HG02943 (cell line): ENCODE results near the gene CDC73.
"Not testable (repeated sequence)": the region's sequence is repeated elsewhere in the genome, so short reads cannot be mapped to it uniquely, and the experiment has no call there.

Experiments
- ATAC-seq: cut with Tn5 transposase; IDR thresholded peaks from one replicate; pipeline ENCODE4 v1.9.1; 2021; ENCODE audit warnings: mild to moderate bottlenecking, low read depth, moderate library complexity; ENCODE audit not compliant: unreplicated experiment

The CDC73 gene

DNA sequence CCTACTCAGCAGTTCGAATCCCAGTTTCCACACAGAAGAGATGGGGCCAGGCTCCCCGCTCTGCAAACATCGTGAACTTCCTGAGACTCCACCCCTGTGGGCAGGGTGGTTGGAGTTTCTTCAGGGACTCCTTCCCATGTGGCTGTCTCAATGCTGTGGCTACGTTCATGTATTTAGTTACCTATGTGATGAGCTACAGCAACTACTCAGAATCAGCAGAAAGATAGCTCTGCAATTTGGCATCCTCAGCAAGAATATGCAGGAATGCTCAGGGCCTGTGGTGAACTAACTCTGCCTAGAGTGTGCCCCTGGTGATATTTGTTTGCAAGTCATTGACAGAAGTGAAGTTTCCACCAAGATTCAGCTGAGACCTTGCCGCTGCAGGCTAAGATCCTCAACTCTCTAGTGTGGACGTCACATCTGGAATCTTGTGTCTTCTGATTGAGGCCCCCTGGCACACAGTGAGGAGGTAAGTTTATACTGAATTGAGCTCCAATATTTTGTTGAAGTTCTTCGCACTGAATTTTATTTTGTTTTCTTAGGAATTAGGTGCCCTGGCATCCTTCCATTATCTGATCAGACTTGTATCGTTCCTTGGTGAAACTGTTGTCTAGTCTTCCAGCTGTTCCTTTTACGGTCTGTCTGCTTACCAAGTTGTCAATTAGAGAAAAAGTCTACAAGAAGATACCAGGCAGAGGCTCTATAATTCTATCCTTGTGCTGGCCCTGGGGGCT is 8.4 kb upstream of the CDC73 start:
- no peak for ATAC-seq

DNA sequence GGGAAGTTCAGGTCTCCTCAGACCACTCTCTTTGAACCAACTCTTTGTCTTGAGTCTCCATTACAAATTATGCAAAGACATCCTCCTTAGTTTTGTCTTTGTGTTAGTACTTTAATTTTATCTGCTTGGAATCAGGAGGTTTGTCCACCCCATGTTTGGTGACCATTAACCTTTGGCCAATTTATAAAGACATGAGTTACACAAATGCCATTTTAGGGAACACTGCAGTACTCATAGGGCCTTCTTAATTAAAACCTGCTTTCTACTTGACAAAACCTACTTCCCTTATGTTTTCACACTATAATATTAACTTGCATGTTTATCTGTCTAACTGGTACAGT is 7.9 kb upstream of the CDC73 start:
- no peak for ATAC-seq

DNA sequence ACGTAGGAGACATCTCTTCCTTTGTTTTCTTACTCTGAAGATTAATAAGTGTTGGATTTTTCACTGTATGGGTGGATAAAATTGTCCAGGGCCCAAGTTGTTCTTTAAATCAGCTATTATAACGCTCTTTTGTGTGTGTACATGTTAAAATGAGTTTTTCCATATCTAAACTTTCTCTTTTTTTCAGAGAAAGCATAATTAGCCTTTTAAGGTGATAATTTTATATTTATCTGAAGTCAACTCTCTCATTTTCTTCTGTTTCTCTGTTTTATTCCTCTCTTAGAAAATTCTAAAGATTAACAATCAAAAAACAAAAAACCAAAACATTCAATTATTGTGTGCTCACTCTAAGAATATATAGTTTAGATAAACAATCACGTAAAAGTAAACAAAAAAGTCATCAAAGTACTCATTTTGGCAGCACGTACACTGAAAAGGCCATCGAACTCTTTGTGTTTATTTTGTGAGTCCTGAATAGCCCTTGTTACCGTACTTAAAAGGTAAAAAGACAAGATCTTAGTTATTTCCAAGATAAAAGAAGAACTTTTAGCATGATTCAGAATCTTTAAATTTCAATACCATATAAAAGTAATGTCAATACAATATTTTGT is 7.2 kb upstream of the CDC73 start:
- ATAC-seq, result no peak

DNA sequence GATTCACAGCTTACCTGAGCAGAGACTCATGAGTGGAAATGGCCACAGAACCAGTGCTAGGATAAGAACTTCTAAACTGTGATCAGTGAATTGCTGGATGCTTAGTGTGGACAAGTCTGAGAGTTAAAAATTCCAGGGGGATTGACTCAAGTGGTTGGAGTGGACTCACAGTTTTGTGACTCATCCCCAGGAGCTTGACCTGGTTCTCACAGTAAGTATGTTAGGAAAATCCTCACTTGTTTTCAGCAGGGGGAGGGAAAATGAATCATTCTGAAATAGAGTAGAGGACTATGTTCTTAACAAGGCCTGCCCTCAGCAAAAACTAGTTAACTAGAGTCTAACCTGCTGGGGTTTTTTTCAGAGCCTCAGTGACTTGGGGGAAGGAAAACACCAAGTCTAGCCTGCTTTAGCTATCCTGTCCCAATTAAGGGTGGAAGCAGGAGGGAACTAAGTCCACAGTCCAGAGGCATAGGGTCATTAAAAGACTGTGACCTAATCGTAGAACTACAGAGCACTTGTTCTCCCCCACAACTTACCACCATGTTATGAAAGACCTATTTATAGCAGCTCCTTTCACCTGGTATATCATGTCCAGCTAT is 6.1 kb upstream of the CDC73 start:
- no peak for ATAC-seq

DNA sequence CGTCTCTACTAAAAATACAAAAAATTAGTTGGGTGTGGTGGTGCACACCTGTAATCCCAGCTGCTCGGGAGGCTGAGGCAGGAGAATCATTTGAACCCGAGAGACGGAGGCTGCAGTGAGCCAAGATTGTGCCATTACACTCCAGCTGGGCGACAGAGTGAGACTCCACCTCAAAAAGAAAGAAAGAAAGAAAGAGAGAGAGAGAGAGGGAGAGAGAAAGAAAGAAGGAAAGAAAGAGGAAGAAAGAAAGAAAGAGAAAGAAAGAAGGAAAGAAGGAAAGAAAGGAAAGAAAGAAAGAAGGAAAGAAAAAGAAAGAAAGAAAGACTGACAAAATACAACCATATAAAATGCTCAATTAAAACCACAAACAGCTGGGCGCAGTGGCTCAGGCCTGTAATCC is 4.7 kb upstream of the CDC73 start:
- ATAC-seq, result not testable (repeated sequence)

DNA sequence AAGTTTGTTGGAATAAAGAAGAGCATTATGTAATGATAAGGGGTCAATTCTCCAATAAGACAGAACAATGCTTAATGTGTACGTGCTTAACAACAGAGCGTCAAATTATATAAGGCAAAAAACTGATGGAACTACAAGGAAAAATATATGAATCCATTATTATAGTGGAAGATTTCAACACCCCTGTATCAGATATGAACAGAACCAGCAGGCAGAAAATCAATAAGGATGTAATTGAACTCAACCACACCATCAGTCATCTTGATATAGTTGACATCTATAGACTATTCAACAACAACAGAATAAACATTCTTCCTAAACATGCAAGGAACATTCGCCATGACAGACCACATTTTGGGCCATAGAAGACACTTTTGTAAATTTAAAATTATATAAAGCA is 3.6 kb upstream of the CDC73 start:
- no peak for ATAC-seq

DNA sequence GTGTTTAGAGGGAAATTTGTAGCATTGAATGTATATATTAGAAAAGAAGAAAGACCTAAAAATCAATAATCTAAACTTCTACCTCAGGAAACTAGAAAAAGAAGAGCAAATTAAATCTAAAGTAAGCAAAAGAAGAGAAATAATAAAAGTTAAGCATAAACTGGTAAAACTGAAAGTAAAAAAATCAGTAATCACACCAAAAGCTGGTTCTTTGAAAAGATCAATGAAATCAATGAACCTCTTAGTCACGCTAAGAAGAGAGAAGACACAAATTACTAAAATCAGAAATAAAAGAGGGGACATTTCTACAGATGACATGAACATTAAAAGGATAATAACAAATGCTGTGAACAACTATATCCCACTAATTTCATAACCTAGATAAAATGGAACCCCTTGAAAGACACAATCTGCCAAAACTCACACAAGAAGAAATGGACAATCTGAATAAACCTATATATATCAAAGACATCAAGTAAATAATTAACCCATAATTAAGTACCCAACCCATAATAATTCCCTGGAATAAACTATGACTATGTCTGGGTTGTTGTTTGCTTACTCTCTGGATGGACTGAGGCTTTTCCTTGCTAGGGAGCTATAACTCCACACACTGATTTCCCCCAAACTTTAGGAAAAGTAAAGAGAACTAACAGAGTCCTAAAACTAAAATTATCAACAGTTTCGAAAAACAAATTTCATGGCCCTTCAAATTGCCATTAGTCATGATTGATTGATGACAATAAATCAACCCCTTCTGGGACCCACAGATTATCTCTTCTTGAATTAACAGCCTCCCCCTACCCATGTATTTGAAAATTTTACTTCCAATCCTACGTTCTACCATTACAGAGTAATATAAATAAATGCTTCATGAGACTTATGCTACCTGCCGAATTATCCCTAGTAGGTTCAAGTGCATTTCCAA is 2.8 kb upstream of the CDC73 start:
- ATAC-seq, result no peak

DNA sequence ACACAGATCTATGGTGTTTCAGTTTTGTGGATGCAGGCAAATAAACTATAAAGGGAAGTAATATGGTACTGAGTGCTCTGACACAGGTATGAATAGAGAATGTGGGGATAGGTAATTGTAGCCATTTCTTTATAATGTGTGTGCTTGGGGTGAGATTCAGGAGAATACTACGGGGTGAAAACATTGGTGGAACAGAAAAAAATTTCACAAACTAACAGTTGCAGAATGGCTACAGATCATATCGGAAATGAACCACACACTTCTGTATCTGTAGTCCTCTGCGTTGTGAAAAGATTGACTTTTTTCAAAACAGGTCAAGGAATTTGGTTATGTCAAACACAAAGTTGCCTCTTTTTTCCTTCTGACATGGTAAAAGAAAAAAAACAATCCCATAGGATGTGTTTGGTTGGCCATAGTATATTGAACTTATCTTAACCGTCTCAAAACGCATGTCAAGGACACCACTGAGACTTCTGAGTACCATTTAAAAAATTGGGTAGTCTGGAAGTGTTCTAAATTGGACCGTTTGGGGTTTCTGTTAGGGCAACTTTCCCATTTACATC is 1.1 kb upstream of the CDC73 start:
- no peak for ATAC-seq

DNA sequence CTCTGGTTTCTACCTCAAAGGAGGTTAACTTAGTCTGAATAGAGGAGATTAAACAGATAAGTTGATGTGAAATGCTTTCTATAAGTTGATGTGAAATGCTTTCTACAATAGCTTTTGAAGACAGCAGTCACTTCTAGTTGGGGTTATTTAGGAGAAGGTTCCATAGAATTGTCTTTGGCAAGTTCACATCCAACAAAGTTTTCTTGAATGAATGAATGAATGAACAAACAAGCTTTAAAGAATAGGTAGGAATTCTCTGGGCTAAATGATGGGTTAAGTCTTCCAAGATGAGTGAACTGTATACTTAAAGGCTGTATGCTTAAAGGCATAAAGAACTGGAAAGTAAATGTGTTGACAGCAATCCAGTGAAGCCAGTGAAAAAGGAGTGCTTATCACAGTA is 1.9 kb downstream of the CDC73 start:
- ATAC-seq, result no peak

DNA sequence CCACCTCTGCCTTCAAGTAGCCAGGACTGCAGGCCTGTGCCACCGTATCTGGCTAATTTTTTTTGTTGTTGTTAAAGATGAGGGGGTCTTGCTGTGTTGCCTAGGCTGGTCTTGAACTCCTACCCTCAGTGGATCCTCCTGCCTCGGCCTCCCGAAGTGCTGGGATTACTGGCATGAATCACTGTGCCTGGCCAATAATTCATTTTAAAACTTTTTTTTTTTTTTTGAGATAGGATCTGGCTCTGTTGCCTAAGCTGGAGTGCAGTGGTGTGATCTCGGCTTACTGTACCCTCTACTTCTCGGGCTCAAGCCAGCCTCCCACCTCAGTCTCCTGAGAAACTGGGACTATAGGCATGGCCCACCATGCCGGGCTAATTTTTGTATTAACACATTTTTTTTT is 3.5 kb downstream of the CDC73 start:
- ATAC-seq, result no peak

DNA sequence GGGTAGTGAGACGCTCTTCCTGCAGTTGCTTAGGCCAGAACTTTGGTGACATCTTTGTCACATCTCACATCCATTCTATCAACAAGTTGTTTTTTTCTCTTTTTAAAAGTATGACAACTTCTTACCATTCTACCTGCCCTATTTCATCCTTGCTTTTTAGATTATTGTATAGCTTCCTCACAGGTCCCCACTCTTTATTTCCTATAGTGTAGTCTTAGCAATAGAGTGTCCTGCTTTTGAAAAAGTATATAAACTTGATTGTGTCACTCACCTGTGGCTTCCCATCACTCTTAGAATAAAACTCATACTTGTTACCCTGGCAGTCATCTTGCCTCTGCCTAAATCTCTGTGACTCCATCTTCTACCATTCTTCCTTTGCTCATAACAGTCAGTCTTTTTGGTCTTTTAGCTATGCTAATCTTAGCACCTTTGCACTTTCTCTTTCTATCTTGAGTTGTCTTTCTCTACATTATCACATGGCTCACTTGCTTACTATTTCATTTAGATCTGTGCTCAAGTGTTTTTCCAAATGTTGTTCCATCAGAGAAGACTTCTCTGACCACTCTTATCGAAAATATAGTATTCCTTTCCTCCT is 9.5 kb downstream of the CDC73 start:
- ATAC-seq, result no peak

DNA sequence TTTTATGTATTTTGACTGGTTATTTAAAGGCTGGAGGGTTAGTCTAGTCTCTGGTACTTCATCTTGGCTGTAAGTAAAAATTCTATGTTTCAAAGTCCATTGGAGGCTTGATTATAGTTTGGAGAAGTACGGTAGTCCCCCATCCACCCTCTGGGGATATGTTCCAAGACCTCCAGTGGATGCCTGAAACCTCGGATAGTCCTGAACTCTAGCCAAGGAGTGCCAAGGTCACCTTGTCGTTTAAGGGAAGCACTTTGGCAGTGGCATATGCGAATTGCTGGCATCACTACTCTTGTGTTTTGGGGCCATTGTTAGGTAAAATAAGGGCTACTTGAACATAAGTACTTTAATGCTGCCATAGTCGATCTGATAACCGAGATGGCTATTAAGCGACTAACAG is 18.4 kb downstream of the CDC73 start:
- no peak for ATAC-seq

DNA sequence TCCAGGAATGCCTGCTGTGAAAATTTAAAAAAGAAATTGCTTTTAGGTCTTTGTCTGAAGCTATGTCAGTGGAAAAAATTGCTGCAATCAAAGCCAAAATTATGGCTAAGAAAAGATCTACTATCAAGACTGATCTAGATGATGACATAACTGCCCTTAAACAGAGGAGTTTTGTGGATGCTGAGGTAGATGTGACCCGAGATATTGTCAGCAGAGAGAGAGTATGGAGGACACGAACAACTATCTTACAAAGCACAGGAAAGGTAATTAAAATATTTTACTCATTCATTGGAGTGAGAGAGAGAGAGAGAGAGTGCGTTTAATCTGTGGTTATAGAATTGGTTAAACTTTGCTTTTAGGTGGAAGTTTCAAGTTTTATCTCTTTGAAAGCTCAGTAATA is 20.0 kb downstream of the CDC73 start:
- ATAC-seq, result no peak

DNA sequence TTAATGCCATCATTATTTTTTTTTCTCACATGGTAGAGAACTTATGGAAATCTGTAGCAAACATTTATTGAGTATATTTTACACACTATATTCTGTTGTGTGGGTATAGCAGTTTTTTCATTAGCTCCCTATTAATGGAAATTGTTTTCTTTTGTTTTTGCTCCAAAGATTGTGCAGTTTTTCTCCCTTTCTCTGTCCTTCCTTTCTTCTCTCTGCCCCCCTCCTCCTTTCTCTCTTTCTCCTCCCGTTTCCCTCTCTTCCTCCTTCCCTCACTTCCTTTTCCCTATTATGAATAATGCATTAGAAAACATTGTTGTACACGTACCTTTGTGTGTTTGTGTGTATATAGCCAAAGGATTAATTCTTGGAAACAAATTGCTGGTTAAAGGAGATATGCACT is 20.6 kb downstream of the CDC73 start:
- ATAC-seq, result no peak

DNA sequence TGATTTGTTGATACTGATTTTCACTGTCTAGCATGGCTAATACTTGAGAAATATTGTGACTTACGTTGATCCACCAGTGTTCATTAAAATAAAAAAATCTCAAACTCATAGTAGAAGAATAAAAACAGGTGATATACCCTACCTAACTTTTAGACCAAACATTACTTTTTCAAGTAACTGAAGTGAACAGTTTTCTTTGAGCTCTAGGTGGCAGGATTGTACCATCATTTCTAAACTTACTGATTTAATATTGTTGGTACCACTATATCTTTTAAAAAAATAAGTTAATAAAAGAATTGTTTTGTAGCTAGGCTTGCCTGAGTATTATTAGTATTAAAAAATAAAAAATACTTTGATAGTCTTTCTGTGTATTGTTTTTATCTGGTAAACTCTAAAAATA is 21.5 kb downstream of the CDC73 start:
- no peak for ATAC-seq

DNA sequence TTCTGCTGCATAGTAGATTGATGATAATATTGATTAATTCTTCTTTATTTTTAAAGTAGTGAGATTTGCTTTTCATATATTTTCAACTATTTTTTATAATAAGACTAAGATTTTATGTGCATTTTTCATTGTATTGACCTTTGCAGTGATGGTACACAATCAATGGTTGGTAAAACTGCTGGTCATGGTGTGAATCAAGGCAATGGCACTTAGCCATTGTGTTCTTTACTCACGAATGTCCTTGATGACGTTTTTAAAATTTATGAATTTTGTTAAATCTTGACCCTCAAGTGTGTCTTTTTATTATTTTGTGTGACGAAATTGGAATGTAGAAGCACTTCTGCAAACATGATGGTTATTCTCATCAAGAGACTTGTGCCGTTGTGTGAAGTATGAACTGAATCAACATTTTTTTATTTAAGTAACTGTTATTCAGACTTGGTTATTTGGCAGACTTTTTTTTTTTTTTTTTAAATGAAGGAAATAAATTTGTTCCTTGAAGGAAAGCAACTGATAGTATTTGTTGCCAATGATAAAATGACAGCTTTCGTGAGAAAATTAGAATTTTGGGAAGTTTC is 22.6 kb downstream of the CDC73 start:
- ATAC-seq, result no peak

DNA sequence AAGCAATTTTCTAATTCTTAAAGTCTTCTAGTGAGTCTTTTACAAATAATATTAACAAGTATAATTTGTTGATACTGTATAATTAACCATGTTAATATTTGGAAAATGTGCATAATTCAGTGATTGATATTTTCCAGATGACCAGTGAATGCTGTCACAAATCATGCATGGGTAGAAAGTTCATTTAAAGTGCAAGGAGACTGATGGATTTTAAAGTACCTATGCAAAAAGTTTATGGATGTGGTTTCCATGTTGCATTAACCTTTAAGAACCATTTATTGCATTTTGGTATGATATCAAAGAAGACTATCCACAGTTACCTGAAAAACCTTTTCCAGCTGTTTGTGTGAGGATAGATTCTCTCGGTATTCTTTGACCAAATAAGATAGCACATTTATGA is 23.2 kb downstream of the CDC73 start:
- no peak for ATAC-seq

DNA sequence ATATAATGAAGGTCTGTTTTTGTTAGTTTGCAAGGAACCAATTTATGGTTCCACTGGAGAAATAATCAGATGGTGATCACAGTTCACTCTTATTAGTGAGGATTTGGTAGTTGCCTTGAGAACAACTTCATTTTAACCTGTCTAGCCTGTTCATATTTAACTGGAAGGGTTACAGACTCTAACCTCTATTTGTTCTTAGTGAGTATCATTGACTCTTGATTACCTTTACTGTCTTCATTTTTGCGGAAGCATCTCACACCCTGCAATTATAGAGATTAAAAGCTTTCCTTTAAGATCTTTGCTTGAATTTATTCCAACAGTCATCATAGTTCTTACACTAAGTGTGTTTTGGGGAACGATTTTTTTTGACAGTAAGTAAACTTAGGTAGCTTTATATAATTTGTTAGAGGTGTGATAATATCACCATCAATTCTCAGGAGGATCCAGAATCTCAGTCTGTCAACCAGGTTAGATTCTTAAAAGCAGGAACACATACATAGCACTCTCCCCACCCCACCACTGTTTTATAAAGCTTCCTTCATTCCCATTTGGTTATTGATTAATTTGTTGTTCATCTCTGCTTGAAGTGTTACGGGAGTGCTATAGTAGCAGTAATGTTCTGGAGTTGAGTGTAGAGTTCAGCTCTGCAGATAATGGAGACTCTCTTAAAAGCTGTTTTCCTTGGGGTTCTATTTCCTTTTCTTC is 34.4 kb downstream of the CDC73 start:
- no peak for ATAC-seq

DNA sequence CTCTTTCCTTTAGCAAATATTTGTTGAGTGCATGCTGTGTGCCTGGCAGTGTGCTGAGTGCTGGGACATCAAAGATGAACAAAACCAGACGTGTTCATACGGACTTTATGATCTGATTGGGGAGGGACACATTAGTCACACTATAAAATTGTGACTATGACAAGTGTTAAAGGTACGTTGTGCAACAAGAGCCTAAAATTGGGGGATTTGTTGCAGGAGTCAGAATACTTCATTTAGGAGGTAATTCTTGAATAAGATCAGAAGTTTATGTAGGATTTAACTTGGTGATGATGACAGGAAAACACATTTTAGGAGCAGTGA is 35.0 kb downstream of the CDC73 start:
- no peak for ATAC-seq

DNA sequence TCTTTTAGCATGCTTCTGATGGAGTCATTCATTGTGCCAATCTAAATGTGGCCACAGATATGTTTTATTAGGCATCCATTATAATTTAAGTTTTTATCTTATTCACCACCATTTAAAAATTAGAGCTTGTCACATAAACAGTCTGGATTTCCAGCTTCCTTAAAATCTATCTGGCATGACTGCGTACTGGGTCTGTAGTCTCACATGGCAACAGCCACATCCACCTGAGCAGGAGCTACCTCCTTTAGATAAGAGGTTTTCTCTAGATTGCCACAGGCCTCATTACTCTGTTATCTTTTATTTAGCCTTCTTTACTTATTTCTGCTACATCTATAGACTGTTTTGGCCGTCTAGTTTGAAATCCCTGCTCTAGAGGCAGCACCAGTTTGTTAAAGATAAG is 35.5 kb downstream of the CDC73 start:
- no peak for ATAC-seq
